A549 (cell line): ENCODE results near the gene PIBF1.

Source experiments
- CBX2 ChIP-seq: fragments of 200-600 bp; sonication (generic); IDR thresholded peaks from 2 replicates; pipeline ENCODE4 v1.6.1; 2016; ENCODE audit warnings: low read depth, mild to moderate bottlenecking, borderline replicate concordance
- CEBPB ChIP-seq, 2 experiments: fragments of >200 bp in 1 of 2; sonication (Bioruptor Twin) in 1 of 2; formaldehyde crosslinking in 1 of 2; IDR thresholded peaks; 2 replicates each; pipeline ENCODE4 v1.6.1; 2012 to 2016
- CHD2 ChIP-seq: fragments of 150-350 bp; IDR thresholded peaks from 2 replicates; pipeline ENCODE4 v1.6.1; 2014; ENCODE audit warnings: low read length; ENCODE audit not compliant: partially characterized antibody
- HOXA7 ChIP-seq: fragments of 250-450 bp; sonication (Bioruptor Pico); IDR thresholded peaks from 2 replicates; pipeline ENCODE4 v1.5.0; 2020; ENCODE audit warnings: mild to moderate bottlenecking, moderate library complexity
- JUNB ChIP-seq: fragments of >200 bp; sonication (Bioruptor Twin); formaldehyde crosslinking; IDR thresholded peaks from 2 replicates; pipeline ENCODE4 v1.6.1; 2016
- POLR2A ChIP-seq: IDR thresholded peaks from 2 replicates; pipeline ENCODE4 v1.6.1; 2012; ENCODE audit warnings: mild to moderate bottlenecking, low read length
- RNF2 ChIP-seq: fragments of 200-600 bp; sonication (generic); IDR thresholded peaks from 2 replicates; pipeline ENCODE4 v1.6.1; 2016; ENCODE audit warnings: low read depth, mild to moderate bottlenecking, antibody characterized with exemption, moderate library complexity, borderline replicate concordance
- TF ChIP-seq, protein P1 (sequence below): fragments of >200 bp; sonication (Bioruptor Twin); formaldehyde crosslinking; IDR thresholded peaks from 3 replicates; pipeline ENCODE4 v1.5.1; 2016

DNA sequence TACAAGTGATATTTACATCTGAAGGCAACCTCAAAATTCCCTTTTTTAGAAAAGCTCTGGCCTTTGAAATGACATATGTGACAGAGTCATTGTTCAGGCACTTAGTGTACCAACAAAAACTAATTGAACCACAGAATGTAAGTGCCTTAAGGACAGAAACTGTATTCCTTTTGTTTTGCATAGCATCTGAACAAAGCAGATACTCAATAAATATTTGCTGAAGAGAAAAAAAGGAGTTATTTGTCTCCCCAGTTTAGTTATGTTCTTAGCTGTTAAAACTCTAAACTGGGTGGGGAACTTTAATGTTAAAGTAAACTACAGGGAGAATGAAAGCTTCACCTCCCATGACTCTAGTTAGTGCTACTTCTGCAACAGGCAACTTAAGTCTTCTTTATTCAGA lies 220.0 kb downstream of the PIBF1 start:
- TF ChIP-seq, protein P1, sequence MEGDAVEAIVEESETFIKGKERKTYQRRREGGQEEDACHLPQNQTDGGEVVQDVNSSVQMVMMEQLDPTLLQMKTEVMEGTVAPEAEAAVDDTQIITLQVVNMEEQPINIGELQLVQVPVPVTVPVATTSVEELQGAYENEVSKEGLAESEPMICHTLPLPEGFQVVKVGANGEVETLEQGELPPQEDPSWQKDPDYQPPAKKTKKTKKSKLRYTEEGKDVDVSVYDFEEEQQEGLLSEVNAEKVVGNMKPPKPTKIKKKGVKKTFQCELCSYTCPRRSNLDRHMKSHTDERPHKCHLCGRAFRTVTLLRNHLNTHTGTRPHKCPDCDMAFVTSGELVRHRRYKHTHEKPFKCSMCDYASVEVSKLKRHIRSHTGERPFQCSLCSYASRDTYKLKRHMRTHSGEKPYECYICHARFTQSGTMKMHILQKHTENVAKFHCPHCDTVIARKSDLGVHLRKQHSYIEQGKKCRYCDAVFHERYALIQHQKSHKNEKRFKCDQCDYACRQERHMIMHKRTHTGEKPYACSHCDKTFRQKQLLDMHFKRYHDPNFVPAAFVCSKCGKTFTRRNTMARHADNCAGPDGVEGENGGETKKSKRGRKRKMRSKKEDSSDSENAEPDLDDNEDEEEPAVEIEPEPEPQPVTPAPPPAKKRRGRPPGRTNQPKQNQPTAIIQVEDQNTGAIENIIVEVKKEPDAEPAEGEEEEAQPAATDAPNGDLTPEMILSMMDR = no peak
- TF ChIP-seq HOXA7 (CRISPR knock-in tag) (no peak), CBX2 (no peak), JUNB (no peak), RNF2 (no peak), CHD2 (no peak), POLR2A (no peak), CEBPB (IDR thresholded peaks at IDR 0.05) (no peak)
